GM19467 (cell line): ENCODE results near the gene DUOX2.
"Not testable (repeated sequence)": the region's sequence is repeated elsewhere in the genome, so short reads cannot be mapped to it uniquely, and the experiment has no call there.

Experiments
- ATAC-seq: cut with Tn5 transposase; IDR thresholded peaks from one replicate; pipeline ENCODE4 v1.9.1; 2021; ENCODE audit warnings: mild to moderate bottlenecking, moderate library complexity; ENCODE audit not compliant: unreplicated experiment

The DUOX2 gene

GRCh38 chr15:45077391-45077790, 36.6 kb downstream of the DUOX2 start:
- ATAC-seq: not testable (repeated sequence)

- ATAC-seq: not testable (repeated sequence)
Observed at GRCh38 chr15:45075440-45076320, 38.3 kb downstream of the DUOX2 start.

GRCh38 chr15:45073602-45074001, 40.4 kb downstream of the DUOX2 start:
- not testable (repeated sequence) for ATAC-seq

GRCh38 chr15:45069942-45070360, 44.0 kb downstream of the DUOX2 start:
- not testable (repeated sequence) for ATAC-seq

- ATAC-seq: no peak
Observed at GRCh38 chr15:45064386-45064785, 49.6 kb downstream of the DUOX2 start.

- not testable (repeated sequence) for ATAC-seq
Observed at GRCh38 chr15:45062301-45062700, 51.7 kb downstream of the DUOX2 start.

GRCh38 chr15:45058690-45059675, 55.0 kb downstream of the DUOX2 start:
- not testable (repeated sequence) for ATAC-seq

GRCh38 chr15:45052676-45053075, 61.3 kb downstream of the DUOX2 start:
- ATAC-seq: not testable (repeated sequence)

GRCh38 chr15:45050587-45050986, 63.4 kb downstream of the DUOX2 start:
- ATAC-seq: no peak

GRCh38 chr15:45048794-45049631, 65.0 kb downstream of the DUOX2 start:
- no peak for ATAC-seq

- ATAC-seq: not testable (repeated sequence)
Observed at GRCh38 chr15:45048449-45048793, 65.6 kb downstream of the DUOX2 start.

GRCh38 chr15:45044270-45044669, 69.7 kb downstream of the DUOX2 start:
- ATAC-seq: not testable (repeated sequence)

- ATAC-seq: not testable (repeated sequence)
Observed at GRCh38 chr15:45042859-45043258, 71.1 kb downstream of the DUOX2 start.
